PC-3 (cell line): ENCODE data around the gene CACNB3.

Source experiments
- EZH2 ChIP-seq: fragments of 300-600 bp; sonication (generic); IDR thresholded peaks from one replicate; pipeline ENCODE4 v1.6.1; 2017; ENCODE audit warnings: antibody characterized with exemption, mild to moderate bottlenecking, low read length; ENCODE audit not compliant: unreplicated experiment
- EZH2phosphoT487 ChIP-seq: fragments of 300-600 bp; sonication (generic); IDR thresholded peaks from 2 replicates; pipeline ENCODE4 v1.6.1; 2018; ENCODE audit warnings: mild to moderate bottlenecking, antibody characterized with exemption, low read length, borderline replicate concordance
- TF ChIP-seq, protein P1 (sequence below): fragments of 300-600 bp; sonication (generic); conservative IDR thresholded peaks from 2 replicates; pipeline ENCODE4 v1.5.1; 2017; ENCODE audit warnings: antibody characterized with exemption, low read depth, mild to moderate bottlenecking, low read length

- TF ChIP-seq, protein P1, sequence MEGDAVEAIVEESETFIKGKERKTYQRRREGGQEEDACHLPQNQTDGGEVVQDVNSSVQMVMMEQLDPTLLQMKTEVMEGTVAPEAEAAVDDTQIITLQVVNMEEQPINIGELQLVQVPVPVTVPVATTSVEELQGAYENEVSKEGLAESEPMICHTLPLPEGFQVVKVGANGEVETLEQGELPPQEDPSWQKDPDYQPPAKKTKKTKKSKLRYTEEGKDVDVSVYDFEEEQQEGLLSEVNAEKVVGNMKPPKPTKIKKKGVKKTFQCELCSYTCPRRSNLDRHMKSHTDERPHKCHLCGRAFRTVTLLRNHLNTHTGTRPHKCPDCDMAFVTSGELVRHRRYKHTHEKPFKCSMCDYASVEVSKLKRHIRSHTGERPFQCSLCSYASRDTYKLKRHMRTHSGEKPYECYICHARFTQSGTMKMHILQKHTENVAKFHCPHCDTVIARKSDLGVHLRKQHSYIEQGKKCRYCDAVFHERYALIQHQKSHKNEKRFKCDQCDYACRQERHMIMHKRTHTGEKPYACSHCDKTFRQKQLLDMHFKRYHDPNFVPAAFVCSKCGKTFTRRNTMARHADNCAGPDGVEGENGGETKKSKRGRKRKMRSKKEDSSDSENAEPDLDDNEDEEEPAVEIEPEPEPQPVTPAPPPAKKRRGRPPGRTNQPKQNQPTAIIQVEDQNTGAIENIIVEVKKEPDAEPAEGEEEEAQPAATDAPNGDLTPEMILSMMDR: no peak
- TF ChIP-seq EZH2phosphoT487 (no peak), EZH2 (no peak)
These were observed 39.7 kb downstream of the CACNB3 start for GRCh38 chr12:48858043-48858442.
